Brain microvascular endothelial cell (primary cell): ENCODE measurements around the gene ZSWIM3.

ENCODE experiments used
- DNase-seq: peaks from one replicate; pipeline ENCODE4 v3.0.0-alpha.2; 2020
- H3K27ac ChIP-seq: fragments of 250-450 bp; sonication (Bioruptor Pico); 2 replicates; pipeline ENCODE4 v1.5.1; 2020; ENCODE audit warnings: mild to moderate bottlenecking, moderate library complexity
- H3K27me3 ChIP-seq: fragments of 250-450 bp; sonication (Bioruptor Pico); replicated peaks from 2 replicates; pipeline ENCODE4 v1.5.1; 2020; ENCODE audit warnings: mild to moderate bottlenecking
- H3K36me3 ChIP-seq: fragments of 250-450 bp; sonication (Bioruptor Pico); replicated peaks from 2 replicates; pipeline ENCODE4 v1.5.1; 2020; ENCODE audit warnings: mild to moderate bottlenecking
- H3K4me3 ChIP-seq: 2 replicates; pipeline ENCODE4 v1.5.1; 2011; ENCODE audit warnings: low read depth, mild to moderate bottlenecking, control low read depth, low read length, moderate library complexity
- CTCF ChIP-seq: IDR thresholded peaks from 2 replicates; pipeline ENCODE4 v1.5.1; 2011; ENCODE audit warnings: low read depth, mild to moderate bottlenecking, moderate library complexity, low read length, control low read depth, inconsistent platforms; ENCODE audit errors: missing control alignments
- in situ Hi-C: cut with HindIII; loops from 2 replicates; pipeline ENCODE4 v1.10.0; 2017; ENCODE audit warnings: low sequenced_read_pairs, low pct_ligation_motif_present

Gene ZSWIM3

GRCh38 chr20:45840700-45841198, 16.7 kb upstream of the ZSWIM3 start:
- Histone ChIP-seq H3K27me3 (no peaks in the 10 kb centered on the region), H3K36me3 (peaks cover 24% of the 10 kb centered on the region), H3K27ac (no peak overlapping the region), H3K4me3 (no peak overlapping the region)
- no peak for DNase-seq
- in situ Hi-C loops = no loop called here
- no peak for TF ChIP-seq CTCF

GRCh38 chr20:45841407-45842129, 15.8 kb upstream of the ZSWIM3 start:
- no peak overlapping the region for H3K27ac ChIP-seq

GRCh38 chr20:45842169-45842812, 15.1 kb upstream of the ZSWIM3 start:
- peaks cover 33% of the 10 kb centered on the region for H3K36me3 ChIP-seq
- no peak overlapping the region for H3K27ac ChIP-seq
- H3K4me3 ChIP-seq = no peak overlapping the region
- no peak for DNase-seq
- in situ Hi-C loops = no loop called here
- H3K27me3 ChIP-seq = no peaks in the 10 kb centered on the region
- TF ChIP-seq CTCF = no peak

More at GRCh38 chr20:45841407-45842129, 15.8 kb upstream of the ZSWIM3 start:
- Histone ChIP-seq H3K27me3 (no peaks in the 10 kb centered on the region), H3K4me3 (no peak overlapping the region), H3K36me3 (peaks cover 28% of the 10 kb centered on the region)
- in situ Hi-C loops = no loop called here
- no peak for TF ChIP-seq CTCF
- DNase-seq = no peak

GRCh38 chr20:45843506-45843905, 13.9 kb upstream of the ZSWIM3 start:
- no peak overlapping the region for H3K4me3 ChIP-seq
- H3K36me3 ChIP-seq = peaks cover 33% of the 10 kb centered on the region
- TF ChIP-seq CTCF = no peak
- no peak overlapping the region for H3K27ac ChIP-seq
- no peaks in the 10 kb centered on the region for H3K27me3 ChIP-seq
- no peak for DNase-seq
- in situ Hi-C loops = no loop called here

- Histone ChIP-seq H3K27me3 (no peaks in the 10 kb centered on the region), H3K36me3 (peaks cover 31% of the 10 kb centered on the region), H3K4me3 (no peak overlapping the region), H3K27ac (no peak overlapping the region)
- DNase-seq = no peak
- no peak for TF ChIP-seq CTCF
- in situ Hi-C loops = no loop called here
These were observed 12.0 kb upstream of the ZSWIM3 start for GRCh38 chr20:45845452-45845851.

- no peak for TF ChIP-seq CTCF
- Histone ChIP-seq H3K27me3 (no peaks in the 10 kb centered on the region), H3K36me3 (peaks cover 21% of the 10 kb centered on the region), H3K4me3 (no peak overlapping the region), H3K27ac (no peak overlapping the region)
- DNase-seq = no peak
- in situ Hi-C loops = no loop called here
These were observed 9.0 kb upstream of the ZSWIM3 start for GRCh38 chr20:45848421-45848820.
